Ovary (tissue), 9 donors: ENCODE results near the gene SDK1. TPM values are rescaled to one million over a fixed set of nuclear protein-coding genes. Genes with fewer than 3 reads are reported as not detected.

Experiments used
- DNase-seq, 5 donors: peaks; one replicate each; pipeline ENCODE4 v3.0.0-alpha.2; 2019 to 2020
- H3K27ac ChIP-seq, 2 donors: fragments of 200-600 bp; one replicate each; pipeline versions ENCODE4 v1.5.1 to v1.8.0; 2019 to 2022
- H3K27me3 ChIP-seq: fragments of 200-600 bp; one replicate; pipeline ENCODE4 v1.8.0; 2022
- H3K36me3 ChIP-seq: fragments of 200-600 bp; sonication (generic); one replicate; pipeline ENCODE4 v1.5.1; 2019
- H3K4me1 ChIP-seq: one replicate; pipeline ENCODE4 v1.8.1; 2013; ENCODE audit warnings: mild to moderate bottlenecking, moderate library complexity; ENCODE audit not compliant: insufficient read depth
- H3K4me3 ChIP-seq: fragments of 200-600 bp; sonication (generic); one replicate; pipeline ENCODE4 v1.5.1; 2017
- H3K9me3 ChIP-seq, 2 donors: fragments of 200-600 bp in 1 of 2; sonication (generic) in 1 of 2; one replicate each; pipeline versions ENCODE4 v1.5.1 to v1.8.1; 2013 to 2019; ENCODE audit warnings: mild to moderate bottlenecking in 1 of 2, moderate library complexity in 1 of 2
- EP300 ChIP-seq: sonication (generic); formaldehyde crosslinking; IDR thresholded peaks from one replicate; pipeline ENCODE4 v1.6.1; 2017; ENCODE audit warnings: antibody characterized with exemption
- POLR2A ChIP-seq: fragments of 450-650 bp; IDR thresholded peaks from one replicate; pipeline ENCODE4 v1.6.1; 2017; ENCODE audit warnings: antibody characterized with exemption, mild to moderate bottlenecking, moderate library complexity
- WGBS, 3 donors: extraction: QIAGEN DNeasy Blood & Tissue Kit in 1 of 3; methylation state at CpG; one replicate each; pipeline versions ENCODE4 v1.1.5 to v1.1.7; 2013 to 2017; 5-methylcytosine and 5-hydroxymethylcytosine counted together
- intact Hi-C, 4 donors: fragments of 100-400 bp; cut with DNase I; formaldehyde crosslinking; loops; one replicate each; pipeline versions ENCODE4 v1.11.0 to v1.15.1; 2022 to 2023
- polyA plus RNA-seq, 2 donors: library from polyadenylated mRNA; stranded (reverse); fragments of 200-250 nt in 1 of 2; fragments of 350-450 nt in 1 of 2; fragmentation: Illumina TruSeq in 1 of 2; extraction: RNeasy Lipid Tissue Mini Kit (QIAGEN cat#74804) in 1 of 2; gene quantifications; one replicate each; pipeline ENCODE4 v1.2.3, GENCODE V29; 2013 to 2014
- total RNA-seq, 7 donors: library from RNA; depleted of rRNA in 2 of 7; stranded (reverse); fragments of >200 nt in 2 of 7; fragmentation: NEBNext Ultra II Directional in 3 of 7; extraction: Animal tissue kit (Norgen Biotek cat#: 25700) in 3 of 7; gene quantifications; one replicate each; pipeline versions ENCODE4 v1.1.0 to v1.2.4, GENCODE V29; 2016 to 2023
- TF ChIP-seq, protein P1 (sequence below), 3 donors: fragments of 450-650 bp in 2 of 3; fragments of 200-600 bp in 1 of 3; IDR thresholded peaks; one replicate each; pipeline versions ENCODE4 v1.5.1 to v1.8.0; 2016 to 2022; ENCODE audit warnings: antibody characterized with exemption in 3 of 3, mild to moderate bottlenecking in 1 of 3
- donor health status: DM: no; HTN: no; CAD: no; lungs with moderate emphysema.
- donor health status: DM: no; HTN: no; CAD: no.
- donor health status: Bipolar disorder and iron deficiency.
- donor health status: DM: yes; HTN: yes; CAD: no.
- donor health status: DM: no; HTN: no; CAD: no.
- donor health status: DM: yes; HTN: yes; CAD: no.

The SDK1 gene
- total and polyA plus RNA-seq, 9 donors, result 1.2 to 13.3 (median 4.4) TPM

GRCh38 chr7:4201566-4201965 lies 900.5 kb downstream of the SDK1 start:
- Histone ChIP-seq H3K9me3 (no peaks in the 10 kb centered on the region), H3K27me3 (no peaks in the 10 kb centered on the region), H3K36me3 (no peaks in the 10 kb centered on the region), H3K27ac (no peak overlapping the region), H3K4me3 (no peak overlapping the region), H3K4me1 (no peaks in the 10 kb centered on the region)
- TF ChIP-seq, protein P1, sequence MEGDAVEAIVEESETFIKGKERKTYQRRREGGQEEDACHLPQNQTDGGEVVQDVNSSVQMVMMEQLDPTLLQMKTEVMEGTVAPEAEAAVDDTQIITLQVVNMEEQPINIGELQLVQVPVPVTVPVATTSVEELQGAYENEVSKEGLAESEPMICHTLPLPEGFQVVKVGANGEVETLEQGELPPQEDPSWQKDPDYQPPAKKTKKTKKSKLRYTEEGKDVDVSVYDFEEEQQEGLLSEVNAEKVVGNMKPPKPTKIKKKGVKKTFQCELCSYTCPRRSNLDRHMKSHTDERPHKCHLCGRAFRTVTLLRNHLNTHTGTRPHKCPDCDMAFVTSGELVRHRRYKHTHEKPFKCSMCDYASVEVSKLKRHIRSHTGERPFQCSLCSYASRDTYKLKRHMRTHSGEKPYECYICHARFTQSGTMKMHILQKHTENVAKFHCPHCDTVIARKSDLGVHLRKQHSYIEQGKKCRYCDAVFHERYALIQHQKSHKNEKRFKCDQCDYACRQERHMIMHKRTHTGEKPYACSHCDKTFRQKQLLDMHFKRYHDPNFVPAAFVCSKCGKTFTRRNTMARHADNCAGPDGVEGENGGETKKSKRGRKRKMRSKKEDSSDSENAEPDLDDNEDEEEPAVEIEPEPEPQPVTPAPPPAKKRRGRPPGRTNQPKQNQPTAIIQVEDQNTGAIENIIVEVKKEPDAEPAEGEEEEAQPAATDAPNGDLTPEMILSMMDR (IDR thresholded peaks at IDR 0.05), result no peak
- no peak for TF ChIP-seq EP300
- TF ChIP-seq POLR2A, result no peak
- WGBS, 3 donors, result 89 to 95% (median 91%) methylated on average over 6 of the region's 6 CpGs
- no peak for DNase-seq
- intact Hi-C loops, result no loop called here

GRCh38 chr7:4202154-4202736 lies 901.2 kb downstream of the SDK1 start:
- Histone ChIP-seq H3K27me3 (no peaks in the 10 kb centered on the region), H3K4me1 (no peaks in the 10 kb centered on the region), H3K4me3 (no peak overlapping the region), H3K36me3 (no peaks in the 10 kb centered on the region), H3K9me3 (no peaks in the 10 kb centered on the region), H3K27ac (no peak overlapping the region)
- intact Hi-C loops, result no loop called here
- WGBS, 3 donors, result 78 to 86% (median 79%) methylated on average over 16 of the region's 16 CpGs
- no peak for DNase-seq
- TF ChIP-seq POLR2A (no peak), EP300 (no peak)
- TF ChIP-seq, protein P1 (IDR thresholded peaks at IDR 0.05), result no peak

GRCh38 chr7:4202954-4203353 lies 901.9 kb downstream of the SDK1 start:
- Histone ChIP-seq H3K27me3 (no peaks in the 10 kb centered on the region), H3K4me3 (no peak overlapping the region), H3K9me3 (no peaks in the 10 kb centered on the region), H3K36me3 (no peaks in the 10 kb centered on the region), H3K4me1 (no peaks in the 10 kb centered on the region), H3K27ac (no peak overlapping the region)
- TF ChIP-seq, protein P1 (IDR thresholded peaks at IDR 0.05), result no peak
- TF ChIP-seq POLR2A, result no peak
- TF ChIP-seq EP300, result no peak
- 81 to 88% (median 87%) methylated on average over 16 of the region's 16 CpGs for WGBS, 3 donors
- no peak for DNase-seq
- intact Hi-C loops, result no loop called here

DNA sequence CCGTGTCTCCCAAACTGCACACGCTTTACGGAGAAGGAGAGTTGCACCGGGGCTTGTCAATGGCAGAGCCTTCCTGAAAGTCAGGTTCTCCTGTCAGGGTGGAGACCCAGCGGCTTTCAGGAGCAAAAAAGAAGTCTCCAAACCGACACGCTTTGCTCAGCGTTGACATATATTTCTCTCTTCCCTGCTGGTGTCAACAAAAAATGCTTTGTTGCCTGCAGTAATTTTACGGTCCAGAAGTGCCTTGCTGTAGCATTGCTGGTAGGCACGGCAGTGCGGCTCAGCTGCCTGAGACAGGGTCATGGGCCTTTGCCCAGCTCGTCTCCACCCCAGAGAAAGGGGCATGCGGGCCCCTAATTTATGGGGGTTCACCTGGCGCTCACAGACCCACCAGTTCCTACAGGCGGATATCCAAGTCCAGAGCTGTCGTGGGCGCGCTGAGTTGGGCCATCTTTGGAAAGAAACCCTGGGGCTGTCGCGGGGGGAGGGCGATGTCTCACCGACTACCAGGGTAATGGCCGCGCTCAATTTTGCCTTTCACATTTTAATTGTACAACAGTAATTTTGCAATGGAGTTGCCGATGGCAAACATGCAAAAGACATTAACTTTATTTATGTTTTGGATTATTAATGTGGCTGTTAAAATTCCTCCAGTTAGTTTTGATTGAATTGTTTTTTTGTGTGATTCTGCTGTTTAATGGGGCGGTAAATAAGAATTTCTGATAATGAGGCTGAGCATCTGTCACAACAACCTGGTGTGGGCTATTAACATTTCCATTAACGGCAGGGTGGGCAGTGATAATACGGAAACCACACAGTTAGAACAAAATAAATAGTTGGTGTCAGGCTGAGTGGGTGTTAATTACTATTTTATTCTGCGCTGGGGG lies 902.8 kb downstream of the SDK1 start:
- intact Hi-C loops, result no loop called here
- DNase-seq, result no peak
- Histone ChIP-seq H3K27me3 (no peaks in the 10 kb centered on the region), H3K4me1 (no peaks in the 10 kb centered on the region), H3K9me3 (no peaks in the 10 kb centered on the region), H3K27ac (no peak overlapping the region), H3K36me3 (no peaks in the 10 kb centered on the region), H3K4me3 (no peak overlapping the region)
- WGBS, 3 donors, result 73 to 74% (median 73%) methylated on average over 29 of the region's 29 CpGs
- TF ChIP-seq, protein P1 (IDR thresholded peaks at IDR 0.05), result no peak
- TF ChIP-seq EP300, result no peak
- no peak for TF ChIP-seq POLR2A
